Vagina (tissue), 2 donors: ENCODE data around the gene LTBP4.

Experiments
- CTCF ChIP-seq, 3 experiments: fragments of 450-650 bp in 2 of 3; fragments of 200-600 bp in 1 of 3; sonication (generic) in 1 of 3; IDR thresholded peaks; one replicate each; pipeline ENCODE4 v1.5.1; 2017 to 2019; ENCODE audit warnings: antibody characterized with exemption in 3 of 3, mild to moderate bottlenecking in 2 of 3, moderate library complexity in 2 of 3
- POLR2A ChIP-seq, 2 donors: fragments of 450-650 bp; IDR thresholded peaks; one replicate each; pipeline ENCODE4 v1.6.1; 2017; ENCODE audit warnings: antibody characterized with exemption in 2 of 2, mild to moderate bottlenecking in 2 of 2, moderate library complexity in 2 of 2
- POLR2AphosphoS5 ChIP-seq, 2 donors: sonication (generic); formaldehyde crosslinking; IDR thresholded peaks; one replicate each; pipeline ENCODE4 v1.9.0; 2017; ENCODE audit warnings: antibody characterized with exemption in 2 of 2, mild to moderate bottlenecking in 2 of 2, low read depth in 1 of 2; ENCODE audit not compliant: insufficient read depth in 1 of 2

- TF ChIP-seq CTCF (IDR thresholded peaks at IDR 0.05) = peak; percentile 79 to 97 (median 95)
- peak in 1 of 2 donors; percentile 67 for TF ChIP-seq POLR2AphosphoS5 (IDR thresholded peaks at IDR 0.05; ENCODE audit: insufficient read depth in 1 of 2, low read depth in 1 of 2)
- no peak for TF ChIP-seq POLR2A (IDR thresholded peaks at IDR 0.05)
These were observed 2.9 kb upstream of the LTBP4 start for GRCh38 chr19:40598121-40598917.
